Measurements from ENCODE around the gene MEI1. TPM values are rescaled to one million over a fixed set of nuclear protein-coding genes. Genes with fewer than 3 reads are reported as not detected.

Gene MEI1
- total RNA-seq, 4 donors from 2014 or later = 0.16 to 13.6 (median 6.3) TPM

- TF ChIP-seq, protein P1, sequence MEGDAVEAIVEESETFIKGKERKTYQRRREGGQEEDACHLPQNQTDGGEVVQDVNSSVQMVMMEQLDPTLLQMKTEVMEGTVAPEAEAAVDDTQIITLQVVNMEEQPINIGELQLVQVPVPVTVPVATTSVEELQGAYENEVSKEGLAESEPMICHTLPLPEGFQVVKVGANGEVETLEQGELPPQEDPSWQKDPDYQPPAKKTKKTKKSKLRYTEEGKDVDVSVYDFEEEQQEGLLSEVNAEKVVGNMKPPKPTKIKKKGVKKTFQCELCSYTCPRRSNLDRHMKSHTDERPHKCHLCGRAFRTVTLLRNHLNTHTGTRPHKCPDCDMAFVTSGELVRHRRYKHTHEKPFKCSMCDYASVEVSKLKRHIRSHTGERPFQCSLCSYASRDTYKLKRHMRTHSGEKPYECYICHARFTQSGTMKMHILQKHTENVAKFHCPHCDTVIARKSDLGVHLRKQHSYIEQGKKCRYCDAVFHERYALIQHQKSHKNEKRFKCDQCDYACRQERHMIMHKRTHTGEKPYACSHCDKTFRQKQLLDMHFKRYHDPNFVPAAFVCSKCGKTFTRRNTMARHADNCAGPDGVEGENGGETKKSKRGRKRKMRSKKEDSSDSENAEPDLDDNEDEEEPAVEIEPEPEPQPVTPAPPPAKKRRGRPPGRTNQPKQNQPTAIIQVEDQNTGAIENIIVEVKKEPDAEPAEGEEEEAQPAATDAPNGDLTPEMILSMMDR (IDR thresholded peaks at IDR 0.05; ENCODE audit: low read depth) = no peak
These were observed 32.9 kb downstream of the MEI1 start for GRCh38 chr22:41732096-41732772.

DNA sequence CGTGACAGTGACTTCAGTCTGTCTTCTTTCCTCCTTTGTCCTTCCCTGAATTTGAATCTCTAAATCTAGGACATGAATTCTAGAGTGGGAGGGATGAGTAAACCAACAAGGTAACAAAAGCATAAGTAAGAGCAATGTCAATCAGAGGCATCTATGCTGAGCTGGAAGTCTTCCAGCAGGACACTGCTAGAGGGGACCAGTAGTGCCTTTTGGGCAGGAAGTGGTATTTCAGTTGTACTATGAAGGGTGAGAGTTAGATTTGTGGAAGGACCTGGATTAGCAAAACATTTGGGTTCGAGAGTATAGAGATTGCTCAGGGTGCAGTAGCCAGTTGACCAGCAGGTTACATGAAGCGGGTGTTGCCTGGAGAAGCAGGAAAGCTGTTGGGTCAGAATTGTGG, 40.3 kb downstream of the MEI1 start:
- TF ChIP-seq, protein P1 (IDR thresholded peaks at IDR 0.05; ENCODE audit: low read depth) = no peak

GRCh38 chr22:41742918-41743317, 43.6 kb downstream of the MEI1 start:
- TF ChIP-seq, protein P1 (IDR thresholded peaks at IDR 0.05; ENCODE audit: low read depth) = no peak

DNA sequence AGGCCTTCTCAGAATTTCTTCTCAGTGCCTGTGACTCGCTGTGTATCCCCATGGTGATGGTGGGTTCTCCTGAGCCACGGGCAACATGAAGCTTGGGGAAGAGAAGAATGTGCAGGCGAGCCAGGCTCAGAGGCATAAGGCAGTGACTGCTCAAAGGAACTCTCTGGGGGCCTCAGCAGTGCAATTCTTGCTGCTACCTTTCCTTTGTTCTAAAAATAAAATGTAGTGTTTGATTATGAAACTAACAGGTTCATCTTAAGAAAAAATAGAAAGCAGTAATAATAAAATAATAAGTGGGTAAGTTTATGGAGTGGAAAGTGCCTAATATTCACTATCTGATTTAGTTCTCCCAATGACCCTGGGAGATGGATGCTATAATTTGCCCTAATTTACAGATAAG, 46.7 kb downstream of the MEI1 start:
- TF ChIP-seq, protein P1 (IDR thresholded peaks at IDR 0.05; ENCODE audit: low read depth) = no peak

- TF ChIP-seq, protein P1 (IDR thresholded peaks at IDR 0.05; ENCODE audit: low read depth) = no peak
These were observed 47.5 kb downstream of the MEI1 start for GRCh38 chr22:41746567-41747400.

GRCh38 chr22:41752011-41752970, 53.0 kb downstream of the MEI1 start:
- TF ChIP-seq, protein P1 (IDR thresholded peaks at IDR 0.05; ENCODE audit: low read depth) = no peak
